Stimulated activated CD8-positive, alpha-beta memory T cell treated with anti-CD3 and anti-CD28 coated beads, Interleukin-4, amount 100 ng/mL, for 24 hours (primary cell): Measurements from ENCODE around the gene DPM3.
"Not testable (repeated sequence)": the region's sequence is repeated elsewhere in the genome, so short reads cannot be mapped to it uniquely, and the experiment has no call there.

ENCODE experiments used
- DNase-seq: peaks from one replicate; pipeline ENCODE4 v3.0.0-alpha.2; 2020; ENCODE audit warnings: low read depth

DPM3 gene

GRCh38 chr1:155125511-155125945 is 14.8 kb downstream of the DPM3 start:
- no peak for DNase-seq

- DNase-seq: no peak
Observed at GRCh38 chr1:155124503-155125463, 15.5 kb downstream of the DPM3 start.

DNA sequence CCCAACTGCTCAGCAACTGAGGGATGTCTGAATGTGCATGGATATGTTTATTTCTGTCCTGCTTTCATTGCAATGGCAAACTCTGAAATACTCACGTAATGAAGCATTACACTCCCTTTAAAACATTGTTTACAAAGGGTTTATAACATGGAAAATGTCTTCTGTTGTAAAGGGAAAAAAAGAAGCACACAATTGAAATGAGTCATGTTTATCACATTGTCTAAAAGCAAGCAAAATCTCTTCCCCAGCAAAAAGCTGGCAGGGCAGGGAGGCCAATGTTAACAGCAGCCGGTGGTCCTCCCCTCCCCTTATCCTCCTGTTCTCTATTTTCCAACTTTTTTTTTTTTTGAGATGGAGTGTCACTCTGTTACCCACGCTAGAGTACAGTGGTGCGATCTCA is 16.5 kb downstream of the DPM3 start:
- DNase-seq: no peak

GRCh38 chr1:155122308-155122707 is 18.0 kb downstream of the DPM3 start:
- no peak for DNase-seq

- no peak for DNase-seq
Observed at GRCh38 chr1:155121249-155121648, 19.1 kb downstream of the DPM3 start.

GRCh38 chr1:155120253-155120652 is 20.1 kb downstream of the DPM3 start:
- no peak for DNase-seq

DNA sequence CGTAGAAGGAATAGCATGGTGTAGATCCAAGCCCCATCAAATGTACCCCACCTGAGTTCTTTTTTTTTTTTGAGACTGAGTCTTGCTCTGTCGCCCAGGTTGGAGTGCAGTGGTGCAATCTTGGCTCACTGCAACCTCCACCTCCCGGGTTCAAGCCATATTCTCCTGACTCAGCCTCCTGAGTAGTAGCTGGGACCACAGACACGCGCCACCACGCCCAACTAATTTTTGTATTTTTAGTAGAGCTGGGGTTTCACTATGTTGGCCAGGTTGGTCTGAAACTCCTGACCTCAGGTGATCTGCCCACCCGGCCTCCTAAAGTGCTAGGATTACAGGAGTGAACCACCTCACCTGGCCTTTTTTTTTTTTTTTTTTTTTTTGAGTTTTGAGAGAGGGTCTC is 22.2 kb downstream of the DPM3 start:
- DNase-seq: not testable (repeated sequence)

GRCh38 chr1:155117610-155118009 is 22.7 kb downstream of the DPM3 start:
- DNase-seq: no peak

DNA sequence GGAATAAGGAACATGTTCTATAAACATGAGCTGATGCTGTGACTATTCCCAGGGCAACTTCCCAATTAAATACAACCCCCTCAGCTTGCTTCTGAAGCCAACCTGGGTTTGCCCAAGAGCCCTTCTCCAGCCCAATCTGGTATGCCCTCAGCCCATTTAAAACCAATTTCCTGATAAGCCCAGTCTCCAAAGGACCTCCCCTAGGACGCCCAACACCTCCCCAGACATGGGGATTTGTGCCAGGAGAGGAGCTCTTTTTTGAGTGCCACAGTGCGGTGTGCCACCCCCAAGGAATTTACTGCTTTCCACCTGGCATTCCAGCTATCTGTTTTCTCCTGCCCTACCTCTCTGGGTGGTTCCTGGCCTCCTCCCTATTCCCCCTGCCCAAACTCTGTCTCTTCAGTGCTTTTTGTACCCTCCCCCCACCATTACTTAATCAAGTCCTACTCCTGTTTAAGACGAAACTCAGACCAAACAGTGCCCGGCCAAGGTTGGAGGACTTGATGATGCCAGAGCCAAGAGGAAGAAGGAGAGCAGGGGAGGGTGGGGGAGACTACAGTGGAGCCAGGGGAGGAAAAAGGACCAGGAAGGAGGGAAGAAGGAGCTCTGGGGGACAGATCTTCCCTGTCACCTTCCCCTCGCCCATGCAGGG is 24.1 kb downstream of the DPM3 start:
- no peak for DNase-seq

- DNase-seq: no peak
Observed at GRCh38 chr1:155113450-155113980, 26.8 kb downstream of the DPM3 start.

- no peak for DNase-seq
Observed at GRCh38 chr1:155110826-155111225, 29.5 kb downstream of the DPM3 start.

GRCh38 chr1:155110381-155110780 is 29.9 kb downstream of the DPM3 start:
- DNase-seq: no peak

- DNase-seq: no peak
Observed at GRCh38 chr1:155108296-155108695, 32.0 kb downstream of the DPM3 start.

DNA sequence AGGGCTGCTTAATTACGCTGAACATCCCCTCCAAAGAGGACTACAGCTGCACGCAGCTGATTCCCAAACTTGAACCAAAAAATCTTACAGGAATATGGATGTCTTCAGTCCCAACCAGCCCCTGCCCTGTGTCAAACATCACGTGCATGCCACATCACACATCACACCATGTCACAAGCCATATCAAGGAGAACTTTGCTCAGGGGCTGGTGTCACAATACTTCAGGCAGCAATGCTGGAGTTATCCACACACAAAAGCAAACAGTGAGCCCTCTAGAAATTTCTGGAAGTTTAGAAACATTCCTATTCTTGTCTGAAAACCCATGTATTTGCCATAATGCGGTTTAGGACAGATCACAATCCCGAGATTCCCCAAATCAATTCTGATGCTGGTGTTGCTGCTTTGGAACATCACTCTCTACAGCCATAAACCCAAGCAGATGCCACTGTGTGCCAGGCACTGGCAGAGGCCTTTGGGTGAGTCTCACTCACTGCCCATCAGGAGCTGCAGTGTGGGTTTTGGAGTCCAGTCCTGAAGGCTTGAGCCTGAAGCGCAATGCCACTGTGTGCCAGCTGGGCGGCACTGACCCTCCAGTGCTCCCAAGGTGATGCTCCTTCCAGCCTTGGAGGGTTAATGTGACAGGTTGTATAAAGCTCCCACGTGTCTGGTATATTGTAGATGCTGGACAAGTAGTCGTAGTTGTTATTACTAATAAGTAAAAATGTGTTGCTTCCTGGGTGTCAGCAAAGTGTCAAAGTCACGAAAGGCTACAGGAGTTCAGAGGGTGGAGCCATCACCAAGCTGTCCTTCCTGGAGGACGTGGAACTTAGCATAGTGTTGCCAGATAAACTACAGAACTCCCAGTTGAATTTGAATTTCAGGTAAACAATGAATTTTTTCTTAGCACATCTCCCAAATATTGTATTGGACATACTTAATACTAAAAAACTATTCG is 32.7 kb downstream of the DPM3 start:
- no peak for DNase-seq

- no peak for DNase-seq
Observed at GRCh38 chr1:155106862-155107261, 33.5 kb downstream of the DPM3 start.

GRCh38 chr1:155105604-155106011 is 34.7 kb downstream of the DPM3 start:
- no peak for DNase-seq

- DNase-seq: no peak
Observed at GRCh38 chr1:155104605-155105534, 35.5 kb downstream of the DPM3 start.

GRCh38 chr1:155103325-155103724 is 37.0 kb downstream of the DPM3 start:
- no peak for DNase-seq

DNA sequence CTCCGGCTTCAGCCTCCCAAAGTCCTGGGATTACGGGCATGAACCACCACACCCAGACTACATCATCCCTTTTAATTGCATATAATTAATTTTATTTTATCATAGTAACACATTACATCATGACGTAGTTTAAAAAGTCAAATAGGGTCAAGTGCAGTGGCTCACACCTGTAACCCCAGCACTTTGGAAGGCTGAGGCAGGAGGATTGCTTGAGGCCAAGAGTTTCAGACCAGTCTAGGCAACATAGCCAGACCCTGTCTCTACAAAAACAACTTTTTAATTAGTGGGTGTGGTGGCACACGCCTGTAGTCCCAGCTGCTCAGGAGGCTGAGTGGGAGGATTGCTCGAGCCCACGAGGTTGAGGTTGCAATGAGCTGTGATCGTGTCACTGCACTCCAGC is 41.0 kb downstream of the DPM3 start:
- no peak for DNase-seq

DNA sequence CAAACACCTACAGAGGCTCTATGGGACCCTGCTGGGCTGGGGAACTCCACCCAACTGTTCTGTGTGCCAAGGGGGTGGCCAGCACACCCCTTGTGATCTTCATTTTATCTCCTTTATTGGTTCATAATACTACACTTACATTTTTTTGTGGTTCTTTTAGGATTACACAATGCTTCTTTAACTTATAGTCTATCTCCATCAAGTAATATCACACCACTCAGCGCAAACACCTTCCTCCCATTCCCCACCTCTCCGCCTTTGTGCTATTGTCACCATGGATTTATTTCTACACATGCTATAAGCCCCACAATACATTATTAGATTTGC is 45.7 kb downstream of the DPM3 start:
- DNase-seq: no peak
